B cell (primary cell): Measurements from ENCODE around the gene HDAC7. TPM values are rescaled to one million over a fixed set of nuclear protein-coding genes. Genes with fewer than 3 reads are reported as not detected.

Source experiments
- ATAC-seq: fragments of 200-7000 bp; cut with Tn5 transposase; one replicate; pipeline ENCODE4 v1.10.0; 2021; ENCODE audit warnings: low read depth, mild to moderate bottlenecking, moderate number of reproducible peaks, moderate library complexity
- CTCF ChIA-PET: fragments of 350-600 bp; sonication (Branson Sonifier 250); formaldehyde crosslinking; loops from one replicate; lab custom pipeline; 2021; ENCODE audit warnings: antibody characterized with exemption, inconsistent platforms; lab: Charles Lee
- POLR2A ChIA-PET: fragments of 350-600 bp; sonication (Branson Sonifier 250); formaldehyde crosslinking; loops from one replicate; lab custom pipeline; 2021; ENCODE audit warnings: antibody characterized with exemption; lab: Charles Lee
- DNase-seq: peaks from one replicate; pipeline ENCODE4 v3.0.0; 2013
- H2AFZ ChIP-seq: 2 replicates; pipeline ENCODE4 v1.6.1; 2012; ENCODE audit warnings: mild to moderate bottlenecking, low read depth, low read length; ENCODE audit not compliant: insufficient read depth, poor library complexity, severe bottlenecking
- H3K27ac ChIP-seq, 2 donors: 1 replicate in 1 of 2; 2 replicates in 1 of 2; pipeline ENCODE4 v1.5.1; 2012 to 2013; ENCODE audit warnings: low read length in 2 of 2, mild to moderate bottlenecking in 2 of 2, moderate library complexity in 1 of 2
- H3K27me3 ChIP-seq, 4 experiments: fragments of 200-600 bp in 1 of 4; sonication (generic) in 1 of 4; replicated peaks in 1 of 4; 1 replicate in 2 of 4; 2 replicates in 2 of 4; pipeline versions ENCODE4 v1.6.1 to v1.7.0; 2013 to 2016; ENCODE audit warnings: low read length in 3 of 4, mild to moderate bottlenecking in 2 of 4, mixed read lengths in 1 of 4, moderate library complexity in 1 of 4; ENCODE audit not compliant: insufficient read depth in 4 of 4, control insufficient read depth in 3 of 4; ENCODE audit errors: control extremely low read depth in 1 of 4
- H3K36me3 ChIP-seq, 2 experiments: replicated peaks in 1 of 2; 1 replicate in 1 of 2; 2 replicates in 1 of 2; pipeline versions ENCODE4 v1.6.1 to v1.7.1; 2013; ENCODE audit warnings: low read length in 1 of 2; ENCODE audit not compliant: insufficient read depth in 2 of 2, control insufficient read depth in 1 of 2; ENCODE audit errors: control extremely low read depth in 1 of 2, extremely low read depth in 1 of 2
- H3K4me1 ChIP-seq, 2 donors: fragments of 200-600 bp in 1 of 2; sonication (generic) in 1 of 2; 1 replicate in 1 of 2; 2 replicates in 1 of 2; pipeline versions ENCODE4 v1.5.1 to v1.6.1; 2013 to 2017; ENCODE audit warnings: low read length in 2 of 2; ENCODE audit not compliant: control insufficient read depth in 2 of 2, insufficient read depth in 2 of 2
- H3K4me2 ChIP-seq: replicated peaks from 2 replicates; pipeline ENCODE3; 2012; ENCODE audit warnings: mild to moderate bottlenecking, low read depth, low read length; ENCODE audit not compliant: poor library complexity, severe bottlenecking
- H3K4me3 ChIP-seq, 5 experiments: fragments of 200-600 bp in 1 of 5; sonication (generic) in 1 of 5; 1 replicate in 3 of 5; 2 replicates in 2 of 5; pipeline versions ENCODE4 v1.5.1 to v1.7.0; 2011 to 2016; ENCODE audit warnings: low read length in 4 of 5, mild to moderate bottlenecking in 4 of 5, low read depth in 2 of 5, control low read depth in 1 of 5, moderate library complexity in 1 of 5; ENCODE audit not compliant: insufficient read depth in 1 of 5; ENCODE audit errors: control extremely low read depth in 1 of 5, extremely low read depth in 1 of 5
- H3K79me2 ChIP-seq: fragments of 200-600 bp; sonication (generic); one replicate; pipeline ENCODE4 v1.6.0; 2016; ENCODE audit warnings: low read length; ENCODE audit not compliant: control insufficient read depth, insufficient read depth
- H3K9ac ChIP-seq: fragments of 200-600 bp; sonication (generic); 2 replicates; pipeline ENCODE4 v1.6.1; 2017; ENCODE audit warnings: mild to moderate bottlenecking, low read length, moderate library complexity
- H3K9me3 ChIP-seq, 3 donors: one replicate each; pipeline versions ENCODE4 v1.6.1 to v1.7.1; 2013; ENCODE audit warnings: low read length in 2 of 3; ENCODE audit not compliant: control insufficient read depth in 2 of 3, insufficient read depth in 1 of 3; ENCODE audit errors: control extremely low read depth in 1 of 3
- H4K20me1 ChIP-seq: 2 replicates; pipeline ENCODE4 v1.6.0; 2012; ENCODE audit warnings: mild to moderate bottlenecking, low read length; ENCODE audit not compliant: insufficient read depth, control insufficient read depth, poor library complexity, severe bottlenecking
- H3K27ac Mint-ChIP-seq: one replicate; pipeline ENCODE4 v1.8.0; 2021; ENCODE audit warnings: mixed read lengths
- H3K27me3 Mint-ChIP-seq: one replicate; pipeline ENCODE4 v1.8.0; 2021; ENCODE audit warnings: mixed read lengths
- H3K4me1 Mint-ChIP-seq: one replicate; pipeline ENCODE4 v1.8.0; 2021; ENCODE audit warnings: mixed read lengths
- H3K4me3 Mint-ChIP-seq: one replicate; pipeline ENCODE4 v1.8.0; 2021; ENCODE audit warnings: mixed read lengths
- H3K9me3 Mint-ChIP-seq: one replicate; pipeline ENCODE4 v1.8.0; 2022; ENCODE audit warnings: mixed read lengths; ENCODE audit not compliant: insufficient read depth
- EZH2 ChIP-seq: IDR thresholded peaks from 2 replicates; pipeline ENCODE4 v1.6.1; 2012; ENCODE audit warnings: borderline replicate concordance, low read depth, mild to moderate bottlenecking, moderate library complexity, low read length; ENCODE audit not compliant: insufficient read depth, poor library complexity, severe bottlenecking
- WGBS: methylation state at CpG from one replicate; pipeline ENCODE4 v1.1.5; 2013; ENCODE audit warnings: missing lambda C conversion rate; ENCODE audit not compliant: insufficient coverage; 5-methylcytosine and 5-hydroxymethylcytosine counted together
- intact Hi-C: fragments of 100-400 bp; cut with micrococcal nuclease; formaldehyde crosslinking; loops from one replicate; pipeline ENCODE4 v1.10.0; 2022
- polyA plus RNA-seq: library from polyadenylated mRNA; depleted of rRNA; stranded (reverse); fragments of >200 nt; gene quantifications from 2 replicates; pipeline ENCODE4 v1.2.3, GENCODE V29; 2012
- total RNA-seq, 2 donors: library from RNA; stranded (reverse); fragments of 120-200 nt in 1 of 2; gene quantifications; 1 replicate in 1 of 2; 2 replicates in 1 of 2; pipeline versions ENCODE4 v1.2.3 to v1.2.4, GENCODE V29; 2013 to 2022
- TF ChIP-seq, protein P1 (sequence below): fragments of 200-600 bp; IDR thresholded peaks from one replicate; pipeline ENCODE4 v1.8.0; 2022; ENCODE audit warnings: antibody characterized with exemption, mild to moderate bottlenecking

Gene HDAC7
- total and polyA plus RNA-seq, 2 donors (not counting 1 experiment from before 2014, with no cell fraction given) = 87.2 to 178 TPM

DNA sequence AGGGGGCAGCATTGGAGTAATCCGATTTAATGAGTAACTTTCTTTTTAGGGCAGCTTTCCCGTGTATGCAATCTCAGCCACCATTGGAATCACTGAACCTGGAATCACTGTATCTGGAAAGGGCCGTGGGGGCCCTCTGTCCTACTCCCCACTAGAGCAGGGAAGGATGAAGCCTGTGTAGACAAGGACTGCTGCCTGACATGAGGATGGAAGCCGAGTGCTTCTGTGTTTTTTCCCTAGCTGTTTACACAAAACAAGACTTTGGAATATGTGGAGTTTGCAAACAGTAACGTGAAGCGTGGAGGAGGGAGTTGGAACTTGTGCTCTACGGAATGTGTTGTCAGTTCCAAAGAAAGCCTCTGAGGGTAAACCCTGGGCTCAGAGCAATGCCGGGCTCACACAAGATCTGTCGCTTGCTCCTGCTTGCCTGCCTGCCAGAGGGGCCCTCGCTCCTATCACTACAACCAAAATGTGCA lies 32.4 kb upstream of the HDAC7 start:
- Histone ChIP-seq H4K20me1 (no peaks in the 10 kb centered on the region), H3K9ac (no peak overlapping the region), H3K27me3 (no peaks in the 10 kb centered on the region), H3K4me2 (no peak overlapping the region), H2AFZ (no peak overlapping the region), H3K27ac (no peak overlapping the region), H3K4me1 (no peaks in the 10 kb centered on the region), H3K36me3 (no peaks in the 10 kb centered on the region), H3K79me2 (no peaks in the 10 kb centered on the region), H3K4me3 (no peak overlapping the region), H3K9me3 (no peaks in the 10 kb centered on the region)
- ATAC-seq (no peak), DNase-seq (no peak)
- Mint-ChIP-seq H3K9me3 (no peaks in the 10 kb centered on the region), H3K27ac (no peak overlapping the region), H3K4me3 (no peak overlapping the region), H3K27me3 (no peaks in the 10 kb centered on the region), H3K4me1 (no peaks in the 10 kb centered on the region)
- intact Hi-C loops = no loop called here
- ChIA-PET POLR2A (no interaction called here), CTCF (interaction anchor here (1.3 kb wide), 1 partner anchor 12 kb away, joined by 4 read pairs; no protein-coding TSS in a partner anchor)
- no peak for TF ChIP-seq EZH2
- TF ChIP-seq, protein P1, sequence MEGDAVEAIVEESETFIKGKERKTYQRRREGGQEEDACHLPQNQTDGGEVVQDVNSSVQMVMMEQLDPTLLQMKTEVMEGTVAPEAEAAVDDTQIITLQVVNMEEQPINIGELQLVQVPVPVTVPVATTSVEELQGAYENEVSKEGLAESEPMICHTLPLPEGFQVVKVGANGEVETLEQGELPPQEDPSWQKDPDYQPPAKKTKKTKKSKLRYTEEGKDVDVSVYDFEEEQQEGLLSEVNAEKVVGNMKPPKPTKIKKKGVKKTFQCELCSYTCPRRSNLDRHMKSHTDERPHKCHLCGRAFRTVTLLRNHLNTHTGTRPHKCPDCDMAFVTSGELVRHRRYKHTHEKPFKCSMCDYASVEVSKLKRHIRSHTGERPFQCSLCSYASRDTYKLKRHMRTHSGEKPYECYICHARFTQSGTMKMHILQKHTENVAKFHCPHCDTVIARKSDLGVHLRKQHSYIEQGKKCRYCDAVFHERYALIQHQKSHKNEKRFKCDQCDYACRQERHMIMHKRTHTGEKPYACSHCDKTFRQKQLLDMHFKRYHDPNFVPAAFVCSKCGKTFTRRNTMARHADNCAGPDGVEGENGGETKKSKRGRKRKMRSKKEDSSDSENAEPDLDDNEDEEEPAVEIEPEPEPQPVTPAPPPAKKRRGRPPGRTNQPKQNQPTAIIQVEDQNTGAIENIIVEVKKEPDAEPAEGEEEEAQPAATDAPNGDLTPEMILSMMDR = no peak
- WGBS = 100% methylated on average over 7 of the region's 10 CpGs

DNA sequence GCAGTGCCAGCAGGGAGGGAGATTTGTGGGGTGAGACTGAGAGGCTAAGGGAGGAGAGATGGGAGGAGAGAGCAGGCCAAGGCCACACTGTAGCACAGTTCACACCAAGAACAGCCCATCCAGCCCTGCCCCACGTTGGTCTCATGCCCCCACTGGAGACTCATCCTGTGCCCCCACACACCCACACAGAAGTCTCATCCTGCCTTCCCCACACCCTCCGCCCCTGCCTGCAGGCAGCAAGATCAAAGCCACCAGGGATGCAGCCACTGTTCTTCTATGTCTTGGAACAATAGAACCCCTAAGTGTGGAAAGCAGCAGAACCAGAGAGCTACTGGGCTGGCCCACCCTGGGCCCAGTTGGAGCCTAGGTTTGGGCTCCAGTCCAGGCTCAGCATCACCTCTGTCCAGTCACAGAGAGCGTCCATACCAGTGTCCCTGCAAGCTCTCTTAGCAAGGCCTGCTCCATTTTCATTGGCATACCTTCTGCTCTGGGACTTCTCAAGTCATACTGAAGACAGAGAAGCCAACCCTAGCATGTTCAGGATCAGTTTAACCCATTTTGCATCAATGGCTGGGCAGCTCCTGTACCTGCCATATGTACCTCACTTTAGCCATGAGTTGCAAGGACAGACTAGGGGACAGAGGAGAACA lies 31.7 kb upstream of the HDAC7 start:
- ChIA-PET CTCF (interaction anchor here (1.3 kb wide), 1 partner anchor 11 kb away, joined by 4 read pairs; no protein-coding TSS in a partner anchor), POLR2A (no interaction called here)
- no peaks in the 10 kb centered on the region for H3K9me3 ChIP-seq
- H3K79me2 ChIP-seq = no peaks in the 10 kb centered on the region
- H3K4me2 ChIP-seq = no peak overlapping the region
- no peaks in the 10 kb centered on the region for H3K36me3 ChIP-seq
- no peak overlapping the region for H3K4me3 ChIP-seq
- ATAC-seq = no peak
- intact Hi-C loops = no loop called here
- DNase-seq = no peak
- H3K9ac ChIP-seq = no peak overlapping the region
- Mint-ChIP-seq H3K27ac (no peak overlapping the region), H3K4me3 (no peak overlapping the region), H3K27me3 (no peaks in the 10 kb centered on the region), H3K9me3 (no peaks in the 10 kb centered on the region), H3K4me1 (no peaks in the 10 kb centered on the region)
- H3K4me1 ChIP-seq = no peaks in the 10 kb centered on the region
- no peak overlapping the region for H2AFZ ChIP-seq
- no peak overlapping the region for H3K27ac ChIP-seq
- no peaks in the 10 kb centered on the region for H3K27me3 ChIP-seq
- 79% methylated on average over 3 of the region's 3 CpGs for WGBS
- no peaks in the 10 kb centered on the region for H4K20me1 ChIP-seq
- TF ChIP-seq EZH2 = no peak
- TF ChIP-seq, protein P1 = no peak
